ENCODE results near the gene CD19.
"Not testable (repeated sequence)": the region's sequence is repeated elsewhere in the genome, so short reads cannot be mapped to it uniquely, and the experiment has no call there.

Gene CD19

GRCh38 chr16:28924762-28925385 lies 6.9 kb upstream of the CD19 start, which contains the start of gene RABEP2:
Gene RABEP2, minus strand, starts transcription at chr16:28925238. Its CDS starts 75 bp downstream, at chr16:28925163.
- no peaks in the 10 kb centered on the region for H3K9me3 ChIP-seq (ENCODE audit: control insufficient read depth in 2 of 2, low read length in 2 of 2)
- H3K4me3 ChIP-seq (ENCODE audit: low read length in 2 of 2), result peak within 1 kb of the TSS; percentile 59 to 87
- peak within 1 kb of the TSS; percentile 94 for H3K27ac ChIP-seq (ENCODE audit: low read length)
- peaks cover 7% of the 10 kb centered on the region for H3K4me1 ChIP-seq (ENCODE audit: control insufficient read depth, insufficient read depth, low read length)
- peak within 1 kb of the TSS; percentile 82 to 96 for H3K9ac ChIP-seq (ENCODE audit: low read length in 2 of 2)
- no peaks in the 10 kb centered on the region for H3K27me3 ChIP-seq (ENCODE audit: control insufficient read depth in 1 of 2, insufficient read depth in 2 of 2, low read length in 2 of 2)
- no peaks in the 10 kb centered on the region for H3K36me3 ChIP-seq (ENCODE audit: control insufficient read depth in 2 of 2, insufficient read depth in 2 of 2, low read length in 2 of 2)

- Histone ChIP-seq H3K27me3 (ENCODE audit: control insufficient read depth in 1 of 2, insufficient read depth in 2 of 2, low read length in 2 of 2) (no peaks in the 10 kb centered on the region), H3K4me3 (ENCODE audit: low read length in 2 of 2) (peak overlapping the region; percentile 59 to 87), H3K9ac (ENCODE audit: low read length in 2 of 2) (peak overlapping the region; percentile 82 to 96), H3K9me3 (ENCODE audit: control insufficient read depth in 2 of 2, low read length in 2 of 2) (no peaks in the 10 kb centered on the region), H3K27ac (ENCODE audit: low read length) (peak overlapping the region; percentile 94), H3K4me1 (ENCODE audit: control insufficient read depth, insufficient read depth, low read length) (peaks cover 7% of the 10 kb centered on the region), H3K36me3 (ENCODE audit: control insufficient read depth in 2 of 2, insufficient read depth in 2 of 2, low read length in 2 of 2) (no peaks in the 10 kb centered on the region)
These were observed 6.2 kb upstream of the CD19 start for GRCh38 chr16:28925386-28926228.

GRCh38 chr16:28926284-28926683 lies 5.5 kb upstream of the CD19 start:
- H3K36me3 ChIP-seq (ENCODE audit: control insufficient read depth in 2 of 2, insufficient read depth in 2 of 2, low read length in 2 of 2); H3K9me3 ChIP-seq (ENCODE audit: control insufficient read depth in 2 of 2, low read length in 2 of 2); H3K27me3 ChIP-seq (ENCODE audit: control insufficient read depth in 1 of 2, insufficient read depth in 2 of 2, low read length in 2 of 2); H3K9ac ChIP-seq (ENCODE audit: low read length in 2 of 2); H3K4me3 ChIP-seq (ENCODE audit: low read length in 2 of 2); H3K4me1 ChIP-seq (ENCODE audit: control insufficient read depth, insufficient read depth, low read length); H3K27ac ChIP-seq (ENCODE audit: low read length): not testable (repeated sequence)

- H3K4me3 ChIP-seq (ENCODE audit: low read length in 2 of 2), result no peak overlapping the region
- peaks cover 7% of the 10 kb centered on the region for H3K4me1 ChIP-seq (ENCODE audit: control insufficient read depth, insufficient read depth, low read length)
- H3K9ac ChIP-seq (ENCODE audit: low read length in 2 of 2), result no peak overlapping the region
- H3K9me3 ChIP-seq (ENCODE audit: control insufficient read depth in 2 of 2, low read length in 2 of 2), result no peaks in the 10 kb centered on the region
- no peaks in the 10 kb centered on the region for H3K36me3 ChIP-seq (ENCODE audit: control insufficient read depth in 2 of 2, insufficient read depth in 2 of 2, low read length in 2 of 2)
- H3K27ac ChIP-seq (ENCODE audit: low read length), result no peak overlapping the region
- H3K27me3 ChIP-seq (ENCODE audit: control insufficient read depth in 1 of 2, insufficient read depth in 2 of 2, low read length in 2 of 2), result no peaks in the 10 kb centered on the region
These were observed 4.0 kb upstream of the CD19 start for GRCh38 chr16:28927815-28928214.

- Histone ChIP-seq H3K27ac (ENCODE audit: low read length) (no peak overlapping the region), H3K4me3 (ENCODE audit: low read length in 2 of 2) (no peak overlapping the region), H3K27me3 (ENCODE audit: control insufficient read depth in 1 of 2, insufficient read depth in 2 of 2, low read length in 2 of 2) (no peaks in the 10 kb centered on the region), H3K9me3 (ENCODE audit: control insufficient read depth in 2 of 2, low read length in 2 of 2) (no peaks in the 10 kb centered on the region), H3K36me3 (ENCODE audit: control insufficient read depth in 2 of 2, insufficient read depth in 2 of 2, low read length in 2 of 2) (no peaks in the 10 kb centered on the region), H3K9ac (ENCODE audit: low read length in 2 of 2) (no peak overlapping the region), H3K4me1 (ENCODE audit: control insufficient read depth, insufficient read depth, low read length) (no peaks in the 10 kb centered on the region)
These were observed 1.6 kb upstream of the CD19 start for GRCh38 chr16:28930203-28930602.

- Histone ChIP-seq H3K27me3 (ENCODE audit: control insufficient read depth in 1 of 2, insufficient read depth in 2 of 2, low read length in 2 of 2) (no peaks in the 10 kb centered on the region), H3K9me3 (ENCODE audit: control insufficient read depth in 2 of 2, low read length in 2 of 2) (no peaks in the 10 kb centered on the region), H3K4me1 (ENCODE audit: control insufficient read depth, insufficient read depth, low read length) (no peaks in the 10 kb centered on the region), H3K9ac (ENCODE audit: low read length in 2 of 2) (no peak overlapping the region), H3K36me3 (ENCODE audit: control insufficient read depth in 2 of 2, insufficient read depth in 2 of 2, low read length in 2 of 2) (no peaks in the 10 kb centered on the region), H3K27ac (ENCODE audit: low read length) (no peak overlapping the region), H3K4me3 (ENCODE audit: low read length in 2 of 2) (no peak overlapping the region)
These were observed 1.1 kb upstream of the CD19 start for GRCh38 chr16:28930652-28931051.

- Histone ChIP-seq H3K27ac (ENCODE audit: low read length) (no peak overlapping the region), H3K27me3 (ENCODE audit: control insufficient read depth in 1 of 2, insufficient read depth in 2 of 2, low read length in 2 of 2) (peaks cover 2 to 4% of the 10 kb centered on the region in 2 donors), H3K4me3 (ENCODE audit: low read length in 2 of 2) (no peak overlapping the region), H3K36me3 (ENCODE audit: control insufficient read depth in 2 of 2, insufficient read depth in 2 of 2, low read length in 2 of 2) (no peaks in the 10 kb centered on the region), H3K9ac (ENCODE audit: low read length in 2 of 2) (no peak overlapping the region), H3K9me3 (ENCODE audit: control insufficient read depth in 2 of 2, low read length in 2 of 2) (no peaks in the 10 kb centered on the region), H3K4me1 (ENCODE audit: control insufficient read depth, insufficient read depth, low read length) (no peaks in the 10 kb centered on the region)
These were observed 769 bp downstream of the CD19 start for GRCh38 chr16:28932339-28933141.

- Histone ChIP-seq H3K27ac (ENCODE audit: low read length) (no peak overlapping the region), H3K36me3 (ENCODE audit: control insufficient read depth in 2 of 2, insufficient read depth in 2 of 2, low read length in 2 of 2) (no peaks in the 10 kb centered on the region), H3K4me3 (ENCODE audit: low read length in 2 of 2) (no peak overlapping the region)
These were observed 1.4 kb downstream of the CD19 start for GRCh38 chr16:28933171-28933570.

GRCh38 chr16:28935346-28935745 lies 3.6 kb downstream of the CD19 start:
- Histone ChIP-seq H3K36me3 (ENCODE audit: control insufficient read depth in 2 of 2, insufficient read depth in 2 of 2, low read length in 2 of 2) (no peaks in the 10 kb centered on the region), H3K27ac (ENCODE audit: low read length) (no peak overlapping the region), H3K4me3 (ENCODE audit: low read length in 2 of 2) (no peak overlapping the region), H3K9me3 (ENCODE audit: control insufficient read depth in 2 of 2, low read length in 2 of 2) (no peaks in the 10 kb centered on the region), H3K27me3 (ENCODE audit: control insufficient read depth in 1 of 2, insufficient read depth in 2 of 2, low read length in 2 of 2) (peaks cover 5 to 9% of the 10 kb centered on the region in 2 donors), H3K9ac (ENCODE audit: low read length in 2 of 2) (no peak overlapping the region), H3K4me1 (ENCODE audit: control insufficient read depth, insufficient read depth, low read length) (no peaks in the 10 kb centered on the region)

More at GRCh38 chr16:28933171-28933570, 1.4 kb downstream of the CD19 start:
- H3K27me3 ChIP-seq (ENCODE audit: control insufficient read depth in 1 of 2, insufficient read depth in 2 of 2, low read length in 2 of 2), result peaks cover 2 to 4% of the 10 kb centered on the region in 2 donors
- no peak overlapping the region for H3K9ac ChIP-seq (ENCODE audit: low read length in 2 of 2)
- no peaks in the 10 kb centered on the region for H3K4me1 ChIP-seq (ENCODE audit: control insufficient read depth, insufficient read depth, low read length)
- no peaks in the 10 kb centered on the region for H3K9me3 ChIP-seq (ENCODE audit: control insufficient read depth in 2 of 2, low read length in 2 of 2)

GRCh38 chr16:28935924-28936783 lies 4.4 kb downstream of the CD19 start:
- H3K9ac ChIP-seq (ENCODE audit: low read length in 2 of 2), result no peak overlapping the region
- no peak overlapping the region for H3K27ac ChIP-seq (ENCODE audit: low read length)
- H3K4me1 ChIP-seq (ENCODE audit: control insufficient read depth, insufficient read depth, low read length), result no peaks in the 10 kb centered on the region
- H3K36me3 ChIP-seq (ENCODE audit: control insufficient read depth in 2 of 2, insufficient read depth in 2 of 2, low read length in 2 of 2), result no peaks in the 10 kb centered on the region
- peaks cover 5 to 9% of the 10 kb centered on the region in 2 donors for H3K27me3 ChIP-seq (ENCODE audit: control insufficient read depth in 1 of 2, insufficient read depth in 2 of 2, low read length in 2 of 2)
- H3K4me3 ChIP-seq (ENCODE audit: low read length in 2 of 2), result peak overlapping the region in 1 of 2 donors; percentile 44
- no peaks in the 10 kb centered on the region for H3K9me3 ChIP-seq (ENCODE audit: control insufficient read depth in 2 of 2, low read length in 2 of 2)
